MM.1S (cell line): ENCODE measurements around the gene NAT16.

Experiments
- DNase-seq: peaks from one replicate; pipeline ENCODE4 v3.0.0-alpha.2; 2015
- H2AFZ ChIP-seq: fragments of 300-600 bp; sonication (generic); 2 replicates; pipeline ENCODE4 v1.6.0; 2016; ENCODE audit warnings: antibody characterized with exemption, low read length
- H3F3A ChIP-seq: fragments of 300-600 bp; sonication (generic); 2 replicates; pipeline ENCODE4 v1.6.1; 2016; ENCODE audit warnings: mild to moderate bottlenecking, antibody characterized with exemption, low read length, moderate library complexity, mixed read lengths; ENCODE audit not compliant: insufficient read depth
- H3K27ac ChIP-seq: fragments of 300-600 bp; sonication (generic); 2 replicates; pipeline ENCODE4 v1.5.1; 2016; ENCODE audit warnings: mild to moderate bottlenecking, low read length
- H3K27me3 ChIP-seq: fragments of 300-600 bp; sonication (generic); replicated peaks from 2 replicates; pipeline ENCODE4 v1.6.0; 2016; ENCODE audit warnings: low read length; ENCODE audit not compliant: insufficient read depth
- H3K36me3 ChIP-seq: fragments of 300-600 bp; sonication (generic); replicated peaks from 2 replicates; pipeline ENCODE4 v1.6.1; 2016; ENCODE audit warnings: mild to moderate bottlenecking, low read length, mixed read lengths; ENCODE audit not compliant: insufficient read depth
- H3K4me1 ChIP-seq: fragments of 300-600 bp; sonication (generic); 2 replicates; pipeline ENCODE4 v1.6.1; 2016; ENCODE audit warnings: low read length, mixed read lengths
- H3K4me2 ChIP-seq: fragments of 300-600 bp; sonication (generic); 2 replicates; pipeline ENCODE4 v1.6.0; 2016; ENCODE audit warnings: low read depth, low read length
- H3K4me3 ChIP-seq: fragments of 300-600 bp; sonication (generic); 2 replicates; pipeline ENCODE4 v1.5.1; 2016; ENCODE audit warnings: low read length, mixed read lengths
- H3K79me2 ChIP-seq: fragments of 300-600 bp; sonication (generic); 2 replicates; pipeline ENCODE4 v1.6.1; 2016; ENCODE audit warnings: mixed run types, low read length, mixed read lengths
- H3K9ac ChIP-seq: fragments of 300-600 bp; sonication (generic); 2 replicates; pipeline ENCODE4 v1.6.1; 2016; ENCODE audit warnings: low read length, mixed read lengths
- H3K9me2 ChIP-seq: fragments of 300-600 bp; sonication (generic); replicated peaks from 2 replicates; pipeline ENCODE4 v1.6.1; 2016; ENCODE audit warnings: mild to moderate bottlenecking, low read length, mixed read lengths; ENCODE audit not compliant: insufficient read depth
- H3K9me3 ChIP-seq: fragments of 300-600 bp; sonication (generic); replicated peaks from 2 replicates; pipeline ENCODE4 v1.6.1; 2016; ENCODE audit warnings: mild to moderate bottlenecking, low read length, mixed read lengths; ENCODE audit not compliant: insufficient read depth
- H4K20me1 ChIP-seq: fragments of 300-600 bp; sonication (generic); 2 replicates; pipeline ENCODE4 v1.6.1; 2016; ENCODE audit warnings: mild to moderate bottlenecking, low read length, moderate library complexity, mixed read lengths; ENCODE audit not compliant: insufficient read depth
- EZH2 ChIP-seq: fragments of 300-600 bp; sonication (generic); optimal IDR thresholded peaks from 2 replicates; pipeline ENCODE3; 2017; ENCODE audit warnings: low read depth, mild to moderate bottlenecking, antibody characterized with exemption, low read length, mixed read lengths
- EZH2phosphoT487 ChIP-seq: fragments of 300-600 bp; sonication (generic); IDR thresholded peaks from 2 replicates; pipeline ENCODE4 v1.6.1; 2018; ENCODE audit warnings: antibody characterized with exemption, low read length
- TF ChIP-seq, protein P1 (sequence below): fragments of 300-600 bp; sonication (generic); IDR thresholded peaks from 2 replicates; pipeline ENCODE4 v1.5.1; 2016; ENCODE audit warnings: antibody characterized with exemption, low read length, mixed read lengths

The NAT16 gene

DNA sequence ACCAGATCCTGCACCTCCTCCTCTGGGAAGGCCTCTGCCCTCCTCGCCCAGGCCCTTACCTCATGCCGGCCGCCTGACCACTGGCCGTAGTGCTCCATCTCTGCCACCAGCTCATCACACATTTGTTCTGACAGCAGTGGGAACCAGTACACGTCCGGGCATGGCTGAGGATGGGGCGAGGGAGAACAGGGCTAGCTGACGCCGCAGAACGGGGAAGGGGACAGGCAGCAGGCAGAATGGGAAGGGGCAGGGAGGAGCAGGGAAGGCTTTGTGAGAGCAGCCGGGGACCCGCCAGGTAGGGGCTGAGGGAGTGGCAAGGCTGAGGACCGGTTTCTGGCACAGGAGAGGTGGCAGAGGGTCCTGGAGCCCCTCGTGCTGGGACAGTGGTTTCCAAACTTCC lies 28.7 kb upstream of the NAT16 start:
- Histone ChIP-seq H3K27me3 (no peaks in the 10 kb centered on the region; the same call in 1 of the 2 replicates), H3K79me2 (no peaks in the 10 kb centered on the region), H4K20me1 (no peaks in the 10 kb centered on the region), H3K9me2 (no peaks in the 10 kb centered on the region), H3K9me3 (no peaks in the 10 kb centered on the region), H3K4me3 (no peak overlapping the region), H3K4me1 (no peaks in the 10 kb centered on the region), H3K36me3 (no peaks in the 10 kb centered on the region), H3K9ac (no peak overlapping the region), H3K27ac (no peak overlapping the region), H2AFZ (no peak overlapping the region), H3K4me2 (no peak overlapping the region), H3F3A (no peaks in the 10 kb centered on the region)
- TF ChIP-seq EZH2phosphoT487 (no peak), EZH2 (no peak)
- TF ChIP-seq, protein P1, sequence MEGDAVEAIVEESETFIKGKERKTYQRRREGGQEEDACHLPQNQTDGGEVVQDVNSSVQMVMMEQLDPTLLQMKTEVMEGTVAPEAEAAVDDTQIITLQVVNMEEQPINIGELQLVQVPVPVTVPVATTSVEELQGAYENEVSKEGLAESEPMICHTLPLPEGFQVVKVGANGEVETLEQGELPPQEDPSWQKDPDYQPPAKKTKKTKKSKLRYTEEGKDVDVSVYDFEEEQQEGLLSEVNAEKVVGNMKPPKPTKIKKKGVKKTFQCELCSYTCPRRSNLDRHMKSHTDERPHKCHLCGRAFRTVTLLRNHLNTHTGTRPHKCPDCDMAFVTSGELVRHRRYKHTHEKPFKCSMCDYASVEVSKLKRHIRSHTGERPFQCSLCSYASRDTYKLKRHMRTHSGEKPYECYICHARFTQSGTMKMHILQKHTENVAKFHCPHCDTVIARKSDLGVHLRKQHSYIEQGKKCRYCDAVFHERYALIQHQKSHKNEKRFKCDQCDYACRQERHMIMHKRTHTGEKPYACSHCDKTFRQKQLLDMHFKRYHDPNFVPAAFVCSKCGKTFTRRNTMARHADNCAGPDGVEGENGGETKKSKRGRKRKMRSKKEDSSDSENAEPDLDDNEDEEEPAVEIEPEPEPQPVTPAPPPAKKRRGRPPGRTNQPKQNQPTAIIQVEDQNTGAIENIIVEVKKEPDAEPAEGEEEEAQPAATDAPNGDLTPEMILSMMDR: no peak
- DNase-seq: no peak

DNA sequence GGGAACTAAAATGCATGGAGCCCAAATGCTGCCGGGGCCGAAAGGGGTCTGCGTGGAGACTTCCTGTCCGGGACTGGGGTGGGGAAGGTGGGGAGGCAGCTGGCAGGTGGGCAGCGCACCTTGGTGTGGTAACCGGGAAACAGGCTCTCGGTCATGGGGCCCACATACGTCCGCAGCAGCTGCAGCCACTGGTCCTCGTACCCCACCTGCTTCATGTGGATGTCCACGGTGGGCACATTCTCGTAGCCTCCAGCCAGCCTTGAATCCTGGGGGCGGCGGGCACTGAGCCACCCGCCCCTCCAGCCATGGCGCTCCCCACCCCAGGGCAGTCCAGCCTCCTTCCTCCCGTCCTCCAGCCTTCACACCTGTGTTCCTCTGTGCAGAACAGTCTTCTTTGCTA lies 27.4 kb upstream of the NAT16 start:
- no peak for DNase-seq
- H3K9me2 ChIP-seq: no peaks in the 10 kb centered on the region
- no peaks in the 10 kb centered on the region for H3K36me3 ChIP-seq
- H3K9me3 ChIP-seq: no peaks in the 10 kb centered on the region
- H3K4me3 ChIP-seq: no peak overlapping the region
- H3K27ac ChIP-seq: no peak overlapping the region
- no peaks in the 10 kb centered on the region for H3F3A ChIP-seq
- H3K4me1 ChIP-seq: no peaks in the 10 kb centered on the region
- no peak overlapping the region for H3K9ac ChIP-seq
- TF ChIP-seq EZH2phosphoT487: no peak
- no peaks in the 10 kb centered on the region for H4K20me1 ChIP-seq
- H2AFZ ChIP-seq: no peak overlapping the region
- peaks cover 11% of the 10 kb centered on the region for H3K27me3 ChIP-seq
- H3K79me2 ChIP-seq: no peaks in the 10 kb centered on the region
- no peak overlapping the region for H3K4me2 ChIP-seq

DNA sequence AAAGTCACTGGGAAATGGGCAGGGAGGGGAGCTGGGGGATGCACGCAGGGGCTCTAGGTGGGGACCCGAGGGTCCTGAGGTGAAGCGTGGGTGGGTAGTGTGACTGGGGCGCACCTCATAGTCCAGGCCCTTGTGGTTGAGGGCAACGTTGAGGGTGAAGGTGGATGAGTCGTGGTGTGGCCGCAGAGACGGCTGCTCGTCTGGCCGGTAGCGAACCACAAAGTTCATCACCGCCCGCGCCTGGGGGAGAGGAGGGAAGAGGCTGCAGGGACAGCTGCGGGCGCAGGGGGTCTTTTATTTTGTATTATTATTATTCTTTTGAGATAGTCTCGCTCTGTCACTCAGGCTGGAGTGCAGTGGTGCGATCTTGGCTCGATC lies 26.6 kb upstream of the NAT16 start:
- DNase-seq: no peak

More for the DNA sequence above, 26.6 kb upstream of the NAT16 start:
- Histone ChIP-seq H3F3A (no peaks in the 10 kb centered on the region), H4K20me1 (no peaks in the 10 kb centered on the region), H3K4me1 (no peaks in the 10 kb centered on the region), H3K27me3 (peaks cover 19% of the 10 kb centered on the region), H3K9me2 (no peaks in the 10 kb centered on the region), H3K4me3 (no peak overlapping the region), H3K9me3 (no peaks in the 10 kb centered on the region), H3K79me2 (no peaks in the 10 kb centered on the region), H3K36me3 (no peaks in the 10 kb centered on the region), H3K4me2 (no peak overlapping the region), H2AFZ (no peak overlapping the region), H3K9ac (no peak overlapping the region), H3K27ac (no peak overlapping the region)
- TF ChIP-seq EZH2phosphoT487: no peak
- TF ChIP-seq EZH2: no peak
- TF ChIP-seq, protein P1: no peak
